Measurements from ENCODE around the gene GPAT2.

DNA sequence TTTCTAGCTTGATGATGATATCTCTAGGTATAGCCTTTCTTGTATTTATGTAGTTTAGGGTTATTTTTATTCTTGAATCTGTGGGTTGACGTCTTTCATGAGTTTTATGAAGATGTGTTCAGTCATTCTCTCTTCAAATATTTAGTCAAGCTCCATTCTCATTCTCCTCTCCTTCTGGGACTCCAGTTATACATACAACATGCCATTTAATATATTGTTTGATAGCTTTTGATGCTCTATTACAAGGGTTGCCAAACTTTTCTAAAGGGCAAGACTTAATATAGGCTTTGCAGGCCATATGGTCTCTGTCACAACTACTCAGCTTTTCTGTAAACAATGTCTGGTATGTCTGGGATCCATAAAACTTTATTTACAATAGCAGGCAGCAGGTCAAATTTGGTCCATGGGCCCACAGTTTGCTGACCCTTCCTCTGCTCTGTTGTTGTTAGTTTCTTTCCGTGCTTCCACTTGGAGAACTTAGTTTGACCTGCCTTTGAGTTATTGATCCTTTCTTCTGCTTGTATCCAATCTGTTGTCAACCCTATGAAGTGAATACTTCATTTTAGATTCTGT lies 40.6 kb upstream of the GPAT2 start:
- TF ChIP-seq MED1 (CRISPR knock-in tag; IDR thresholded peaks at IDR 0.05) (no peak), ZFP1 (CRISPR knock-in tag; IDR thresholded peaks at IDR 0.05) (no peak), NR2C2 (CRISPR knock-in tag; IDR thresholded peaks at IDR 0.05; ENCODE audit: borderline replicate concordance) (no peak), POLR2A (IDR thresholded peaks at IDR 0.05; ENCODE audit: insufficient read depth in 1 of 2, low read depth in 2 of 2, low read length in 2 of 2) (no peak)
- TF ChIP-seq, protein P1, sequence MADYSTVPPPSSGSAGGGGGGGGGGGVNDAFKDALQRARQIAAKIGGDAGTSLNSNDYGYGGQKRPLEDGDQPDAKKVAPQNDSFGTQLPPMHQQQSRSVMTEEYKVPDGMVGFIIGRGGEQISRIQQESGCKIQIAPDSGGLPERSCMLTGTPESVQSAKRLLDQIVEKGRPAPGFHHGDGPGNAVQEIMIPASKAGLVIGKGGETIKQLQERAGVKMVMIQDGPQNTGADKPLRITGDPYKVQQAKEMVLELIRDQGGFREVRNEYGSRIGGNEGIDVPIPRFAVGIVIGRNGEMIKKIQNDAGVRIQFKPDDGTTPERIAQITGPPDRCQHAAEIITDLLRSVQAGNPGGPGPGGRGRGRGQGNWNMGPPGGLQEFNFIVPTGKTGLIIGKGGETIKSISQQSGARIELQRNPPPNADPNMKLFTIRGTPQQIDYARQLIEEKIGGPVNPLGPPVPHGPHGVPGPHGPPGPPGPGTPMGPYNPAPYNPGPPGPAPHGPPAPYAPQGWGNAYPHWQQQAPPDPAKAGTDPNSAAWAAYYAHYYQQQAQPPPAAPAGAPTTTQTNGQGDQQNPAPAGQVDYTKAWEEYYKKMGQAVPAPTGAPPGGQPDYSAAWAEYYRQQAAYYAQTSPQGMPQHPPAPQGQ (CRISPR knock-in tag; IDR thresholded peaks at IDR 0.05; ENCODE audit: borderline replicate concordance): no peak
- TF ChIP-seq, protein P2, sequence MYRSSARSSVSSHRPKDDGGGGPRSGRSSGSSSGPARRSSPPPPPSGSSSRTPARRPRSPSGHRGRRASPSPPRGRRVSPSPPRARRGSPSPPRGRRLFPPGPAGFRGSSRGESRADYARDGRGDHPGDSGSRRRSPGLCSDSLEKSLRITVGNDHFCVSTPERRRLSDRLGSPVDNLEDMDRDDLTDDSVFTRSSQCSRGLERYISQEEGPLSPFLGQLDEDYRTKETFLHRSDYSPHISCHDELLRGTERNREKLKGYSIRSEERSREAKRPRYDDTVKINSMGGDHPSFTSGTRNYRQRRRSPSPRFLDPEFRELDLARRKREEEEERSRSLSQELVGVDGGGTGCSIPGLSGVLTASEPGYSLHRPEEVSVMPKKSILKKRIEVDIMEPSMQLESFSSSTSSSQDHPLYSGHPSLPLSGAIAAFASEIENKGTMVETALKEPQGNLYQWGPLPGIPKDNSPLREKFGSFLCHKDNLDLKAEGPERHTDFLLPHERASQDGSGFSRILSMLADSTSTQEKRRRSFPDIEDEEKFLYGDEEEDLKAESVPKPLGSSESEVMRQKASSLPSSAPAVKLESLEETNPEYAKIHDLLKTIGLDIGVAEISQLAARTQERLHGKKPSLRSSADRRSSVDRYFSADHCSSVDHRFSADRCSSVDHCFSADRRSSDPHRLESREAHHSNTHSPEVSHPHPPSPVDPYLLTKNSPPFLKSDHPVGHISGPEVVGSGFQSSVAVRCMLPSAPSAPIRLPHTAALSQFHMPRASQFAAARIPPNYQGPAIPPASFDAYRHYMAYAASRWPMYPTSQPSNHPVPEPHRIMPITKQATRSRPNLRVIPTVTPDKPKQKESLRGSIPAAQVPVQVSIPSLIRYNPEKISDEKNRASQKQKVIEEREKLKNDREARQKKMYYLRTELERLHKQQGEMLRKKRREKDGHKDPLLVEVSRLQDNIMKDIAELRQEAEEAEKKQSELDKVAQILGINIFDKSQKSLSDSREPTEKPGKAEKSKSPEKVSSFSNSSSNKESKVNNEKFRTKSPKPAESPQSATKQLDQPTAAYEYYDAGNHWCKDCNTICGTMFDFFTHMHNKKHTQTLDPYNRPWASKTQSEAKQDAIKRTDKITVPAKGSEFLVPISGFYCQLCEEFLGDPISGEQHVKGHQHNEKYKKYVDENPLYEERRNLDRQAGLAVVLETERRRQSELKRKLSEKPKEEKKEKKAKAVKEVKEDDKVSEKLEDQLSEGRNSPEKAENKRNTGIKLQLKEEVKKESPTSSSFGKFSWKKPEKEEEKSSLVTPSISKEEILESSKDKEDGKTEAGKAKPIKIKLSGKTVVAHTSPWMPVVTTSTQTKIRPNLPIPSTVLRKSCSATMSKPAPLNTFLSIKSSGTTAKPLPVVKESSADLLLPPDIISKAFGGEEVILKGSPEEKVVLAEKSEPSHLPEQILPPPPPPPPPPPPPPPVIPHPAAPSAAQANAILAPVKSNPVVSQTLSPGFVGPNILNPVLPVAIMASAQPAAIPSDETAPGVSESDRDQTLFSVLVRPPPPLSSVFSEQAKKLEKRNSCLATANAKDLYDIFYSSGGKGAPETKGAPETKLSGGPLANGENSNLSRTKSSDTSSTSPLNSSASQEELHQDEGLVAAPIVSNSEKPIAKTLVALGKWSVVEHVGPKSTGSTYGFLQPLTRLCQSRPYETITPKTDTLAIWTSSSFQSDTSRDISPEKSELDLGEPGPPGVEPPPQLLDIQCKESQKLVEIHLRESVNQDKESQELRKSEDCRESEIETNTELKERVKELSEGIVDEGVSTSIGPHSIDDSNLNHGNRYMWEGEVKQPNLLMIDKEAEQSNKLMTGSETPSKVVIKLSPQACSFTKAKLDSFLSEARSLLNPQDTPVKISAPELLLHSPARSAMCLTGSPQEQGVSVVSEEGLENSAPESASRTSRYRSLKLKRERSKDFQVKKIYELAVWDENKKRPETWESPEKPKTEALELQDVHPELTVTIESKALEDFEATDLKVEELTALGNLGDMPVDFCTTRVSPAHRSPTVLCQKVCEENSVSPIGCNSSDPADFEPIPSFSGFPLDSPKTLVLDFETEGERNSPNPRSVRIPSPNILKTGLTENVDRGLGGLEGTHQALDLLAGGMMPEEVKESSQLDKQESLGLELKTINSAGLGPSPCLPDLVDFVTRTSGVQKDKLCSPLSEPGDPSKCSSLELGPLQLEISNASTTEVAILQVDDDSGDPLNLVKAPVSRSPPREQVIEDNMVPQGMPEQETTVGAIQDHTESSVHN (CRISPR knock-in tag; IDR thresholded peaks at IDR 0.05): no peak

Measured in HepG2 (cell line).